T-cell (primary cell): ENCODE measurements around the gene SORBS1. TPM values are rescaled to one million over a fixed set of nuclear protein-coding genes. Genes with fewer than 3 reads are reported as not detected.

Experiments
- ATAC-seq, 4 experiments: fragments of 200-7000 bp in 3 of 4; fragments of 150-1000 bp in 1 of 4; cut with Tn5 transposase; replicated peaks in 1 of 4; 1 replicate in 3 of 4; 2 replicates in 1 of 4; pipeline ENCODE4 v1.10.0; 2021; ENCODE audit warnings: moderate library complexity in 3 of 4, mild to moderate bottlenecking in 2 of 4, moderate number of reproducible peaks in 1 of 4
- CTCF ChIA-PET, 2 donors: fragments of 300-600 bp; sonication (Branson Sonifier 250); formaldehyde crosslinking; loops; one replicate each; lab custom pipeline; 2022; ENCODE audit warnings: antibody characterized with exemption in 2 of 2; lab: Charles Lee
- POLR2A ChIA-PET, 2 donors: fragments of 300-600 bp; sonication (Branson Sonifier 250); formaldehyde crosslinking; loops; one replicate each; lab custom pipeline; 2022; ENCODE audit warnings: antibody characterized with exemption in 2 of 2; lab: Charles Lee
- DNase-seq, 35 experiments: peaks; one replicate each; pipeline versions ENCODE4 v3.0.0 to v3.0.0-alpha.2; 2013 to 2023
- H3K27ac ChIP-seq: one replicate; pipeline ENCODE4 v1.5.1; 2013; ENCODE audit warnings: low read length
- H3K27me3 ChIP-seq, 2 experiments: replicated peaks in 1 of 2; 1 replicate in 1 of 2; 2 replicates in 1 of 2; pipeline versions ENCODE4 v1.6.1 to v1.7.0; 2013; ENCODE audit warnings: low read length in 1 of 2, mixed read lengths in 1 of 2; ENCODE audit not compliant: control insufficient read depth in 2 of 2, insufficient read depth in 2 of 2; ENCODE audit errors: extremely low read depth in 1 of 2
- H3K36me3 ChIP-seq, 2 donors: 1 replicate in 1 of 2; 2 replicates in 1 of 2; pipeline versions ENCODE4 v1.6.1 to v1.7.0; 2013; ENCODE audit warnings: low read length in 1 of 2; ENCODE audit not compliant: control insufficient read depth in 2 of 2, insufficient read depth in 1 of 2; ENCODE audit errors: extremely low read depth in 1 of 2
- H3K4me1 ChIP-seq, 2 experiments: 1 replicate in 1 of 2; 2 replicates in 1 of 2; pipeline versions ENCODE4 v1.6.1 to v1.7.0; 2013; ENCODE audit warnings: low read length in 2 of 2, mixed read lengths in 1 of 2; ENCODE audit not compliant: insufficient read depth in 2 of 2, control insufficient read depth in 1 of 2; ENCODE audit errors: extremely low read depth in 1 of 2
- H3K4me3 ChIP-seq, 2 donors: 1 replicate in 1 of 2; 2 replicates in 1 of 2; pipeline versions ENCODE4 v1.5.1 to v1.7.0; 2013; ENCODE audit warnings: mild to moderate bottlenecking in 2 of 2, low read length in 1 of 2, moderate library complexity in 1 of 2; ENCODE audit not compliant: control insufficient read depth in 1 of 2; ENCODE audit errors: extremely low read depth in 1 of 2
- H3K9me3 ChIP-seq: 2 replicates; pipeline ENCODE4 v1.7.0; 2013
- H3K27ac Mint-ChIP-seq, 2 donors: one replicate each; pipeline ENCODE4 v1.8.0; 2020 to 2021; ENCODE audit warnings: mild to moderate bottlenecking in 2 of 2, mixed read lengths in 2 of 2
- H3K27me3 Mint-ChIP-seq, 2 donors: one replicate each; pipeline ENCODE4 v1.8.0; 2021 to 2022; ENCODE audit warnings: mixed read lengths in 2 of 2
- H3K36me3 Mint-ChIP-seq: one replicate; pipeline ENCODE4 v1.8.0; 2021; ENCODE audit warnings: mixed read lengths
- H3K4me1 Mint-ChIP-seq, 3 donors: one replicate each; pipeline ENCODE4 v1.8.0; 2020 to 2022; ENCODE audit warnings: mixed read lengths in 3 of 3, mild to moderate bottlenecking in 1 of 3
- H3K4me3 Mint-ChIP-seq, 3 donors: one replicate each; pipeline ENCODE4 v1.8.0; 2020 to 2022; ENCODE audit warnings: mild to moderate bottlenecking in 3 of 3, mixed read lengths in 3 of 3, moderate library complexity in 3 of 3
- H3K9me3 Mint-ChIP-seq, 3 donors: one replicate each; pipeline ENCODE4 v1.8.0; 2020 to 2022; ENCODE audit warnings: mixed read lengths in 3 of 3
- WGBS: methylation state at CpG from one replicate; pipeline ENCODE4 v1.1.5; 2013; ENCODE audit warnings: missing lambda C conversion rate; ENCODE audit not compliant: insufficient coverage; 5-methylcytosine and 5-hydroxymethylcytosine counted together
- total RNA-seq, 35 experiments: library from RNA in 6 of 35; stranded (reverse) in 6 of 35; fragments of 120-200 nt in 1 of 35; gene quantifications; one replicate each; pipeline versions ENCODE4 v1.2.1 to v1.2.4 and lab custom pipeline; 2013 to 2026

SORBS1 gene
- total RNA-seq, 5 donors from 2014 or later (not counting 1 experiment from before 2014, with no cell fraction given), result 0.98 to 2.4 (median 1.8) TPM

- no peak for ATAC-seq
- Mint-ChIP-seq H3K9me3 (no peaks in the 10 kb centered on the region), H3K27ac (no peak overlapping the region), H3K4me3 (no peak overlapping the region), H3K4me1 (no peaks in the 10 kb centered on the region), H3K27me3 (peaks cover 6 to 13% of the 10 kb centered on the region in 2 donors), H3K36me3 (no peaks in the 10 kb centered on the region)
- Histone ChIP-seq H3K27me3 (peaks cover 0 to 8% of the 10 kb centered on the region in 2 experiments), H3K4me1 (no peaks in the 10 kb centered on the region), H3K27ac (no peak overlapping the region), H3K9me3 (no peaks in the 10 kb centered on the region), H3K4me3 (no peak overlapping the region), H3K36me3 (no peaks in the 10 kb centered on the region)
- WGBS, result 68% methylated on average over 2 of the region's 3 CpGs
- ChIA-PET CTCF (interaction anchor here (0.7 to 0.9 kb wide), 2 partner anchors 77 to 989 kb away, joined by 3 to 10 read pairs; no protein-coding TSS in a partner anchor), POLR2A (interaction anchor here in 1 of 2 donors (0.6 kb wide), 1 partner anchor 12 kb away, joined by 6 read pairs; no protein-coding TSS in a partner anchor)
- DNase-seq, result no peak
These were observed 52.4 kb downstream of the SORBS1 start for GRCh38 chr10:95508730-95509129.

DNA sequence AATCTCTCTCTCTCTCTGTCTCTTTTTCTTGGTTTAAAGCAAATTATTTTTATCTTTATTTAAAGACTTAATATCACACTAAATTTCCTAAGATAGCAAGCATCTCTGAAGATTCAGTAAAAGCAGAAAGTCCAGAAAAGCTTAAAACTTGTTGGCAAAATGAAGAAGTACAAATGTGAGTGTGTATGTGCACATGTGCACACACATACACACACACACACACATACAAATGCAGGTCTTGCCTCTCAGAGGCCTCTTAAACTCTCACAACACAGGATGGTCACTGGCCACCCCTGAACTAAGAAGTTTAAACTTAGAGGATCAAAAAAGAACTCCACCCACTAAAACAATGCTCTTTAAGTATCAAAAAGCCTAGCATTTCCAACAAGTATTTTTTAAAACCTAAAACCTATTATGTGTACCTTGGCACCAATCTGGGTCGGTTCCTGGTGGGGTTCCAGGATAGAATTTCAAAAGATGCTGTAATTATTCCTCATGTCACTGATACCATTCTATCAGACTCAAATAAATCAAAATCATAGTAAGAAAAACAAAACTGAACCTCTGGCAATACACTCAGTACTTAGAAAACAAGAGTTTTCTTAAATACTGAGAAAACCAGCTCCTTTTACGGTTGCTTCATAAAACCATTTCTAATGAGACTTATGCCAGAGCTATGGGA, 55.0 kb downstream of the SORBS1 start:
- H3K4me3 ChIP-seq, result no peak overlapping the region
- peaks cover 3 to 5% of the 10 kb centered on the region in 2 donors for H3K27me3 Mint-ChIP-seq
- no peaks in the 10 kb centered on the region for H3K4me1 Mint-ChIP-seq
- H3K4me3 Mint-ChIP-seq, result no peak overlapping the region
- H3K36me3 Mint-ChIP-seq, result no peaks in the 10 kb centered on the region
- no peaks in the 10 kb centered on the region for H3K36me3 ChIP-seq
- peaks cover 0 to 2% of the 10 kb centered on the region in 2 experiments for H3K27me3 ChIP-seq
- no peaks in the 10 kb centered on the region for H3K4me1 ChIP-seq
- H3K9me3 ChIP-seq, result no peaks in the 10 kb centered on the region
- WGBS, result no CpG with 5 or more reads among the region's 2 CpGs
- no peak overlapping the region for H3K27ac Mint-ChIP-seq
- ATAC-seq (no peak), DNase-seq (no peak)
- no peak overlapping the region for H3K27ac ChIP-seq
- POLR2A ChIA-PET, result no interaction called here
- H3K9me3 Mint-ChIP-seq, result no peaks in the 10 kb centered on the region
- CTCF ChIA-PET, result no interaction called here

DNA sequence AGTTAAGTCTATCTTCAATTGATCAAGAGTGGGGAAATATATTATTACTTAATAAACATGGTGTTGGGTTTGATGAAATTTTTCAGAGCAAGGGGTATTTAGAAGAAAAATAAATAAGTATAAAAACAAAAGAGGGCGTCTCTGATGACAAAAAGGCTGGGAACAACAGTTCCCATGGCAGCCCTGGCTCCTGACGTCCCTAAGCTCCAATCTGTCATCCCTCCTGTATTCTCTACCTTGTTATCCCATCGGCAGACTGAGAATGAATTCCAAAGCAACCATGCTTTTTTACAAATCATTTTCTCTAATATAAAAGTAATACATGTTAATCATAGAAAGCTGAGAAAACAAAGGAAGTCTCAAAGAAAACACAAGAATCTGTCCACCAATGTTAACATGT, 55.5 kb downstream of the SORBS1 start:
- WGBS, result no CpG with 5 or more reads among the region's 3 CpGs
- Histone ChIP-seq H3K4me3 (no peak overlapping the region), H3K36me3 (no peaks in the 10 kb centered on the region), H3K27ac (no peak overlapping the region), H3K27me3 (no peaks in the 10 kb centered on the region), H3K9me3 (no peaks in the 10 kb centered on the region), H3K4me1 (no peaks in the 10 kb centered on the region)
- POLR2A ChIA-PET, result no interaction called here
- no peak overlapping the region for H3K27ac Mint-ChIP-seq
- ATAC-seq (no peak), DNase-seq (no peak)
- no peaks in the 10 kb centered on the region for H3K9me3 Mint-ChIP-seq
- H3K4me3 Mint-ChIP-seq, result no peak overlapping the region
- CTCF ChIA-PET, result no interaction called here
- no peaks in the 10 kb centered on the region for H3K36me3 Mint-ChIP-seq
- H3K4me1 Mint-ChIP-seq, result no peaks in the 10 kb centered on the region
- H3K27me3 Mint-ChIP-seq, result peaks cover 2 to 7% of the 10 kb centered on the region in 2 donors

DNA sequence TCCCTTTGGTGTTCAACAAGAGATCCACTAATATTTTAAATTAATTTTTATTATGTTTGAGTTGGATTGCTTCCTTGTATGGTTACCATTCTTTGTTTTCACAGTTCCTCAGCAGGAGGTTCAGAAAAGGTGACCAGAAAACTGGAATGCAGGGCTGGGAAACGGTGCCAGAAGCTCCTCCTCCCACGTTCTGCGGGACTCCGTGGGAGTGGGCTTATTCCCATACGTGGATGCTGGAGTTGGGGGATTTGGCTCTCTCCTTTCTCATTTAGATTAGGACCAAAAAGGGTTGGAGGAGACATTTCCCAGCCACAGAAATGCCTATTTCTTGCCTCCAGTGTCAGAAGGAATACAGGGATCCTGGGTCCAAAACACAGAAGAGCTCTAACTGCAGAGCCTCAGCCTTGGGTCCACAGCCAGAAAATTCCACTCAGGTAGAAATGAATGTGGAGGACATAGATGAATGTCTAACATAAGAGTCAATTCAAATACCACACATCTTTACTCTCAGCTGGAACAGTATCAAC, 56.0 kb downstream of the SORBS1 start:
- DNase-seq, result no peak
- Histone ChIP-seq H3K36me3 (no peaks in the 10 kb centered on the region), H3K27me3 (no peaks in the 10 kb centered on the region), H3K9me3 (no peaks in the 10 kb centered on the region), H3K27ac (no peak overlapping the region), H3K4me1 (no peaks in the 10 kb centered on the region), H3K4me3 (no peak overlapping the region)
- CTCF ChIA-PET, result no interaction called here
- ATAC-seq, result no peak
- H3K4me1 Mint-ChIP-seq, result no peaks in the 10 kb centered on the region
- no peak overlapping the region for H3K27ac Mint-ChIP-seq
- no CpG with 5 or more reads among the region's 5 CpGs for WGBS
- H3K9me3 Mint-ChIP-seq, result no peaks in the 10 kb centered on the region
- H3K4me3 Mint-ChIP-seq, result no peak overlapping the region
- H3K36me3 Mint-ChIP-seq, result no peaks in the 10 kb centered on the region
- H3K27me3 Mint-ChIP-seq, result peaks cover 2 to 7% of the 10 kb centered on the region in 2 donors
- POLR2A ChIA-PET, result no interaction called here

DNA sequence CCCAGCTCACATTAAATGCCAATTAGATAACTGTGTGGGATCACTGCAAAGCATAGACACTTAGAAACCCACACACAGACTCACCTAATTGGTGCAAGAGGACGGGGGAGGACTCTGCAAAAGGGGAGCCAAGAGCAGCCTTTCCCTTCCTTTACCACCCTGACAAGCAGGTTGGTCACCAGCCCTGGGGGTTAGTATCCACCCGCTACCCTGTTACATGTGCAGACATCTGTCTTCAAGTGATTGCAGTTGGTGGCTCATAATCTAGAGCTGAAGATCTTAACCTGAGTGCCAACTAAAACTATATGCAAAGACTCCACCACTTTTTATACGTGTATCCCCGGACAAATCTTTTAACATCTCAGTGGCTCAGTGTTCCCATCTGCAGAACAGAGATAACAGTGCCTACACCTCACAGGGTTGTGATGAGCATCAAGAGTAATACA, 56.9 kb downstream of the SORBS1 start:
- no peak overlapping the region for H3K27ac Mint-ChIP-seq
- no peaks in the 10 kb centered on the region for H3K36me3 ChIP-seq
- no peaks in the 10 kb centered on the region for H3K4me1 ChIP-seq
- H3K27me3 ChIP-seq, result peaks cover 0 to 2% of the 10 kb centered on the region in 2 experiments
- no peaks in the 10 kb centered on the region for H3K36me3 Mint-ChIP-seq
- ATAC-seq (no peak), DNase-seq (no peak)
- no peak overlapping the region for H3K4me3 ChIP-seq
- POLR2A ChIA-PET, result no interaction called here
- CTCF ChIA-PET, result no interaction called here
- peaks cover 0 to 7% of the 10 kb centered on the region in 2 donors for H3K27me3 Mint-ChIP-seq
- H3K4me1 Mint-ChIP-seq, result no peaks in the 10 kb centered on the region
- H3K4me3 Mint-ChIP-seq, result no peak overlapping the region
- no peak overlapping the region for H3K27ac ChIP-seq
- WGBS, result no CpG with 5 or more reads among the region's 4 CpGs
- H3K9me3 Mint-ChIP-seq, result no peaks in the 10 kb centered on the region
- H3K9me3 ChIP-seq, result no peaks in the 10 kb centered on the region

- H3K27me3 Mint-ChIP-seq, result peaks cover 0 to 7% of the 10 kb centered on the region in 2 donors
- Histone ChIP-seq H3K9me3 (no peaks in the 10 kb centered on the region), H3K27me3 (peaks cover 0 to 3% of the 10 kb centered on the region in 2 experiments), H3K4me3 (no peak overlapping the region), H3K36me3 (no peaks in the 10 kb centered on the region), H3K4me1 (no peaks in the 10 kb centered on the region), H3K27ac (no peak overlapping the region)
- 54% methylated on average over 3 of the region's 3 CpGs for WGBS
- no peak for DNase-seq
- no peak overlapping the region for H3K4me3 Mint-ChIP-seq
- no peak for ATAC-seq
- H3K27ac Mint-ChIP-seq, result no peak overlapping the region
- ChIA-PET CTCF (no interaction called here), POLR2A (no interaction called here)
- H3K36me3 Mint-ChIP-seq, result no peaks in the 10 kb centered on the region
- no peaks in the 10 kb centered on the region for H3K4me1 Mint-ChIP-seq
- no peaks in the 10 kb centered on the region for H3K9me3 Mint-ChIP-seq
These were observed 57.6 kb downstream of the SORBS1 start for GRCh38 chr10:95503526-95503925.
